Stromal cell of bone marrow (primary cell): ENCODE results near the gene RFX7.
"Not testable (repeated sequence)": the region's sequence is repeated elsewhere in the genome, so short reads cannot be mapped to it uniquely, and the experiment has no call there.

ENCODE experiments used
- DNase-seq: peaks from one replicate; pipeline ENCODE4 v3.0.0-alpha.2; 2012; ENCODE audit warnings: low read depth

Gene RFX7

DNA sequence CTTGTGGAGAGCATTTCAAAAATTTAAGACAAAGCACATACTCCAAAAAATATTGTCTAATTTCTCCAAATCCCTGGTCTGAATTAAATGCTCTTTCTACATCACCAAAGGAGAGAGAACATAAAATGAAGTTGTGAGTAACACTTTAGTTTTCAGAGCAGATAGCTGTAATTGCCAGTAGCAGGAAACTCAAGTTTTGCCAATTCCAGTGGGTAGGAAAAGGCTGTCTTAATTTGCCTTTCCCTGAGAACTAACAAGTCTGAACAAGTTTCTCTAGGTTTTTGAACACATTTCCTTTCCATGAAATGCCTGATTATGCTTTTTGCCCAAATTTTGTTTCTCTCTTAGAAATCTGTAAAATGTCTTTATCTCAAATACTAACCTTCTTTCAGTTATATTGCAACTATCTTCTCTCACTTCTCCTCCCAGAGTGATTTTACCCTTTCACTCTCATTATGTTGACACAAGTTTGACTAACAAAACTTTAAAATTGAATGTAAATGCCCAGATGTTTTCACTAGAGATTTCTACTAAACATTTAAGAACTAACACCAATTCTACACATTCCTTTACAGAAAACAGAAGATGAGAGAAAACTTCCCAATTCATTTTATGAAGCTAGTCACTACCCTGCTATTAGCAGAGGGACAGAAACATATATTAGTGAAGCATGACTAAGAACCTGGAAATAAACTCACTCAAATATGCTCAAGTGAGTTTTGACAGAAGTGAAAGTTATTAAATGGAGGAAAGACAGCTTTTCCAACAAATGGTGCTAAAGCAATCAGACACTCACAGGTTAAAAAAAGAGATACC lies 38.4 kb downstream of the RFX7 start:
- peak; percentile 35 for DNase-seq

- DNase-seq, result not testable (repeated sequence)
Observed at GRCh38 chr15:56203312-56203922, 40.3 kb downstream of the RFX7 start.

GRCh38 chr15:56202701-56203100 lies 41.0 kb downstream of the RFX7 start:
- DNase-seq, result no peak

GRCh38 chr15:56199038-56199437 lies 44.6 kb downstream of the RFX7 start:
- no peak for DNase-seq

DNA sequence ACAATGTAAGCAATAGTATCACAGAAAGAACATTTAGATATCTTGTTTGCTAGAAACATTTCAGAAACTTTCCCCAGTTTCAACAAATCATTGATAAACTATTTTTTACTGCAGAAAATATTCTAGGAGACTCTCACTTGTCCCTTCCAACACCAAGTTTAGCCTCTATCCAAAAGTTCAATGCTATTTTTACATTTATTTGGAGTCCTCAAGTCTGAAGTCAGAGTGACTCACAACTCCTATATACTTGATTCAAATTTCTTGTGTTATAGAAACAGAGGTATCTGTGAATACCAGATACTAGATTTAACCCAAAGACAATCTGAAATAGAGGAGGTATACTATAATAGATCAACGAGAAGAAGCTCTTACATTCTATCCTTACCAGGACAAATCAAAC lies 49.6 kb downstream of the RFX7 start:
- no peak for DNase-seq

DNA sequence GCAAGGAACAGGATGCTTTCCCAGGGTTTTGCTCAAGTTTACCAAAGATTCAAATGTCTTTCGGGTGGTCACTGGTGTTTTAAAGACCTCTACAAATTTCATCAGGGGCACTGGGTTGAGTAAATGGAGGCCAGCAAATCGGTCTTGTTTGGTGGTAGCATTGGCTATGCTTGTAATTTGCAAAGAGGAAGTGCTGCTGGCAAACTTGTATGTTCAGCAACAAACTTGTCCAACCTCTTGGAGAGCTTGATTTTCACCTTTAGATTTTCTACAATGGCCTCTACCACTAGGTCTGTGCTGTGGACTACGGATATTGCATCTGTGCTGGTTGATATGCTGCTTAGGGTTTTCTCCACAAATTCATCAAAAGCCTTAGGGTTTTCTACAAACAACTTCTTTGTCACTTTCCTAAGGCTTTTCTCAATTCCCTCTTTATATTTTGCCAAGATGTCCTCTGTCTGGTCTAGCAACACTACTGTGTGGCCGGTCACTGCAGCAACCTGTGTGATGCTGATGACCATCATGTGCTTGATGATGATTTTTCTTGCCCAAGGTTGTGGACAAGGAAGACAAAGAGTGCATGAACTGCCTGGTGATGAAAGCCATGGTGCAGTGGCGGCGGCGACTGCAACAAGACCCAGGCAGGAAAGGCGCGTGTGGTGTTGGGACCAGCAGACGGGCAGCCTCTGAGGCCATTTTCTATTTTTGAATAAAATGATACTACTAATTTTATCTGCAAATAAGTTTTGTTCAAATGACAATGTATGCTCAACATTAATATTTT lies 50.8 kb downstream of the RFX7 start:
- DNase-seq, result no peak

GRCh38 chr15:56187665-56188064 lies 56.0 kb downstream of the RFX7 start:
- no peak for DNase-seq

DNA sequence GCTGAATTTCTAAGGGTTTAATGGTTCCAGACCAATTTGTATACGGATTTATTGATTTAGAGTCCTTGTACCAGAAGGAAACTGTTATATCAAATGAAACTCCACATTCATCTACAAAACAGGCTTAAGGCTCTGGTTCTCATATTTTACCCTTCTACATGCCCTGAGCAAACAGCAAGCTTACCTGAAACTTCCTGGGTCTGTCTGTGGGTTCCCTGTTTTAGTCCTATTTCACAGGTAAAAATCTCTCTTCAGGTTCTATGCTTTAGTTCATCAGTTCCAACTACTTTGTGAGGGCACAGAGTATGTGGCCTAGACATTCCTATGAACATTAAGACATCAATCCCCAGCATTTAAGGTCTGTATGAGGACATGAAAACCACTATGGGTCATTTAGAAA lies 57.7 kb downstream of the RFX7 start:
- DNase-seq, result no peak

- no peak for DNase-seq
Observed at GRCh38 chr15:56184516-56184915, 59.2 kb downstream of the RFX7 start.

GRCh38 chr15:56180851-56181250 lies 62.8 kb downstream of the RFX7 start:
- DNase-seq, result no peak

DNA sequence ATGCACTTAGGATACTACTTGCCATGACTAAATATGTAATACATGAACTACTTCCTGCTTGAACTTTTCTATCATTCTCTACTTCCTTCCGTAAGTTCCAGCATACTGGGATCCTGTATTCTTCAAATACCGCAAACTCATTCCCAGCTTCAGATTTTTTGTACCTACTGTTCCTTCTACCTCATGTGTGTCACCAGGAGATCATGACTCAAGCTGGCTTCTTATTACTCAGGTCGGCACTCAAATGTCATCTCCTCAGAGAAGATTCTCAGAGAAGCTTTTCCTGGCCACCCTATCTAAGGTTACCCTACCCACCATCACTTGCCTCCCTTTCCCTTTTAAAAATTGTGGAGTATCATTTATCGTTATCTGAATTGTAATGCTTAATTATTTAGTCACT lies 66.7 kb downstream of the RFX7 start:
- DNase-seq, result no peak

GRCh38 chr15:56175788-56176187 lies 67.9 kb downstream of the RFX7 start:
- DNase-seq, result no peak

GRCh38 chr15:56174649-56175048 lies 69.0 kb downstream of the RFX7 start:
- no peak for DNase-seq

GRCh38 chr15:56168394-56168793 lies 75.3 kb downstream of the RFX7 start:
- no peak for DNase-seq

DNA sequence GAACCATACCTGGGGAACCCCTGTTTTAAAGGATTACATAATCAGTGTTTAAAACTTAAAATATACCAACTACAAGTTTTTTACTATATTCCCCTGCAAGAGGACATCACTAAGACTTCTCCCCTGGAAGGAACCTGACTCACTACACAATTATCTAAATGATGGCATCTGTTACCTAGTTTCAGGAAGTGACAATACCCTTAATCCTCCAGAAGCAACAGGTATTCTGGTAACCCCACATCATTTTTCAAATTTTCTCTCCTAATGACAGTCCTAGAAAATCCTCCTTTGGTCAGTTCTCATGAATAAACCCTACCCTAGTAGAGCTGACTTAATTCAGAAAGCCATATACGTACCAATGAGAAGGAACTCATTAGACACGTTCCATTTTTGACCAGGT lies 78.4 kb downstream of the RFX7 start:
- no peak for DNase-seq

- DNase-seq, result no peak
Observed at GRCh38 chr15:56160966-56161365, 82.7 kb downstream of the RFX7 start.

DNA sequence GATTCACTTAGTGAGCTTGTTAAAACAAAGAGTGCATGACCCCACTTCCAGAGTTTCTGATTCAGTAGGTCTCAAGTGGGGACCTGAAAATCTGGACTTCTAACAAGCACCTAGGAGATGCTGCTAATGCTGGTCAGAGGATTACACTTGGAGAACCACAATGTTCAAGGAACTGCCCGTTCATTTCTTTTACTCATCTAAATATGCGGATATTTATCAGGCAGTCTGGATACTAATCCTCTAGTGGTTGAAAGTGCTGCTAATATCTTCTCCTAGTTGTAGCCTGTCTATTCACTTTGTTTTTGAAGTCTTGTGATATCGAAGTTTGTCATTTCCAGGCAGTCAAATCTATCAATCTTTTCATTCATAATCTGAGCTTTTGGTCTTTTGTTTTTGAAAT lies 86.8 kb downstream of the RFX7 start:
- DNase-seq, result no peak

DNA sequence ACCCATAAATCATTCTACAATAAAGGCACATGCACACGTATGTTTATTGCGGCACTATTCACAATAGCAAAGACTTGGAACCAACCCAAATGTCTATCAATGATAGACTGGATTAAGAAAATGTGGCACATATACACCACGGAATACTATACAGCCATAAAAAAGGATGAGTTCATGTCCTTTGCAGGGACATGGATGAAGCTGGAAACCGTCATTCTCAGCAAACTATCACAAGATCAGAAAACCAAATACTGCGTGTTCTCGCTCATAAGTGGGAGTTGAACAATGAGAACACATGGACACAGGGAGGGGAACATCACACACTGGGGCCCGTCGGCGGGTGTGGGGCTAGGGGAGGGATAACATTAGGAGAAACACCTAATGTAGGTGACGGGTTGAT lies 88.4 kb downstream of the RFX7 start:
- not testable (repeated sequence) for DNase-seq

GRCh38 chr15:56154768-56155167 lies 88.9 kb downstream of the RFX7 start:
- not testable (repeated sequence) for DNase-seq

DNA sequence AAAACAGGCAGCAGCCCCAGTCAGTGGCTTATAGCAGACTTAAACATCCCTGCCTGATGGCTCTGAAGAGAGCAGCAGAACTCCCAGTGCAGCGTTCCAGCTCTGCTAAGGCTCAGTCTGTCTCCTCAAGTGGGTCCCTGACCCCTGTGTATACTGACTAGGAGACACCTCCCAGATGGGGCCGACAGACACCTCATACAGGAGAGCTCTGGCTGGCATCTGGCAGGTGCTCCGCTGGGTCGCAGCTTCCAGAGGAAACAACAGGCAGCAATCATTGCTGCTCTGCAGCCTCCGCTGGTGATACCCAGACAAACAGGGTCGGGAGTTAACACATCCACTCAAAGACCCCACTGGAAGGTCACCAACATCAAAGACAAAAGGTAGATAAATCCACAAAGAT lies 93.5 kb downstream of the RFX7 start:
- DNase-seq, result no peak

GRCh38 chr15:56148064-56148463 lies 95.6 kb downstream of the RFX7 start:
- no peak for DNase-seq

- DNase-seq, result peak; percentile 10
Observed at GRCh38 chr15:56146756-56147155, 96.9 kb downstream of the RFX7 start.

GRCh38 chr15:56128081-56128480 lies 115.6 kb downstream of the RFX7 start:
- DNase-seq, result no peak
